GM12891 (cell line): ENCODE results near the gene ATP6V1B1.

Experiments used
- DNase-seq: peaks from one replicate; pipeline ENCODE4 v3.0.0; 2011; ENCODE audit warnings: low spot score; ENCODE audit not compliant: insufficient read length
- FAIRE-seq: peaks from 2 replicates; lab custom pipeline; 2011; peaks lifted over from hg19 to GRCh38; lab: Jason Lieb, UNC
- PAX5 ChIP-seq: IDR thresholded peaks from 2 replicates; pipeline ENCODE4 v1.6.1; 2011; ENCODE audit warnings: low read length, moderate library complexity, mild to moderate bottlenecking; ENCODE audit not compliant: insufficient read depth, severe bottlenecking
- POLR2A ChIP-seq: IDR thresholded peaks from 2 replicates; pipeline ENCODE4 v1.6.1; 2011; ENCODE audit warnings: low read depth, low read length, control low read depth
- POLR2AphosphoS5 ChIP-seq: IDR thresholded peaks from 2 replicates; pipeline ENCODE4 v1.6.1; 2011; ENCODE audit warnings: low read depth, low read length, control low read depth
- POU2F2 ChIP-seq: IDR thresholded peaks from 2 replicates; pipeline ENCODE4 v1.6.1; 2011; ENCODE audit warnings: low read depth, mild to moderate bottlenecking, control low read depth, low read length, moderate library complexity
- SPI1 ChIP-seq: IDR thresholded peaks from 2 replicates; pipeline ENCODE4 v1.6.1; 2011; ENCODE audit warnings: low read depth, low read length, control low read depth
- TAF1 ChIP-seq: IDR thresholded peaks from 2 replicates; pipeline ENCODE4 v1.6.1; 2011; ENCODE audit warnings: low read depth, low read length, control low read depth

ATP6V1B1 gene

DNA sequence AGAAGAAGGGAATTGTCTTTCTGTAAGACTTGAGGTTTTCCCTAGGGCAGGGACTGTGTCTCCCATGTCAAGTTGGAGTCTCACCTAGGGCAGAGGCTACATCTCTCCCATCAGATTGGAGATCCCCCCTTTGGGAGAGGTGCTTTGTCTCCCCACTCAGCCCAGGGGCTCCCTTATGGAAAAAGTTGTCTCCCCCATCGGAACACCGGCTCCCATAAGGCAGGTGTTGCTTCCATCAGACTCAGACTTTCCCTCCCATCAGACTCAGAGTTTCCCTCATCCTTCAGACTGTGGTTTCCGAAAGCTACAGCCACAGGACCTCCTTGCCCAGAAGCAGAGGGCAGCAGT is 48.5 kb downstream of the ATP6V1B1 start:
- FAIRE-seq (no peak), DNase-seq (no peak)
- TF ChIP-seq SPI1 (no peak), POLR2AphosphoS5 (no peak), POU2F2 (no peak)

DNA sequence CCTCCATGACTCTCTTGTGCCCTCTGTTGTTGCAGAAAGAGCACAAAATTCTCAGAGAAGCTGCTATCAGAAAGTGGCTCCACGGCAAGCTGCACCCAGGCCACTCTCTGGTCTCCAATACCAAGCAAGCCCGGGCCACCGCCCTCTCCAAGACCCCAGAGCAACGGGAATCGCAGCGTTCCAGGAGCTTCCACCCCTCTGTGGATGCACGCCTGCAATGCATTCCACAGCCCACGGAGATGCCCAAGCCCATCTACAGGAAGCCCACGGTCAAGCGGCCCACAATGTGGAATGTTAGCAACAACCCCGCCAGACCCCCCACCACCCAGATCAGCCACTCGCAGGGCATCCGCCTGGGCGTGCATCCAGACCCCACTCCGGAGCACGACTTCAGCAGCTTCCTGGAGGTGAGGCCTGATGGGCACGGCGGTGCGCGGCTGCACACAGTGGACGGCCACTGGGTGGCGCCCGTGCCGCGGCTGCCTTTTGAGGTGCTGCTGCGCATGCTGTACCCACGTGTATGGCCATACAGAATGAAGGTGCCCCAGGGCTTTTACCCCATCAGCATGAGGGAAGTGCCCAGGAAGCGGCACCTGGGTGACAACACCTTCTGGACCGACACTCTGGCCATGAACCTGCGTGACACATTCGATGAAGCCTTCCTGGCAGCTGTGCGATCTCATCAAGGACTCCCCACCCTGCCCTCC is 49.0 kb downstream of the ATP6V1B1 start:
- FAIRE-seq, result peak; percentile 98
- TF ChIP-seq SPI1 (no peak), PAX5 (peak; percentile 69)
- peak; percentile 90 for DNase-seq

DNA sequence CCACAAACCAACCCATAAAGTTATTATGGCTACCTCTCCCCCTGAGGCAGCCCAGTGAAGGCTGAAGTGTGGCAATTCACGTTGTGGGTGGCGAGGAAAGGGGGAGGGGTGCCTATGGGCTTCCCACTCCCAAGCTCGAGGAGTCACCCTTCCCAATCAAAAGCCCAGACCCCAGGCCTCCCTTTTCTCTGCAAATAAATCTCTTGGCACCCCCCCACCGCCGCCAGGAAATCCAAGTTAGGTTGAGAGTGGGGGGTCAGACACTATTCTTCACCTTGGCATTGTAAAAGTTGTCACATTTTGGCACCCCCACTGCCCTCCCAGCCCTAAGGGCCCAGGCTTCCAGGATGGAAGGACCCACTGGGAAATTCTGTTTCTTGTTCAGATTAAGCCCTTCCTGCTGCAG is 49.6 kb downstream of the ATP6V1B1 start:
- FAIRE-seq (no peak), DNase-seq (no peak)
- TF ChIP-seq PAX5, result no peak
- no peak for TF ChIP-seq POLR2AphosphoS5
- no peak for TF ChIP-seq POLR2A
- TF ChIP-seq POU2F2, result no peak
- no peak for TF ChIP-seq SPI1
- no peak for TF ChIP-seq TAF1

DNA sequence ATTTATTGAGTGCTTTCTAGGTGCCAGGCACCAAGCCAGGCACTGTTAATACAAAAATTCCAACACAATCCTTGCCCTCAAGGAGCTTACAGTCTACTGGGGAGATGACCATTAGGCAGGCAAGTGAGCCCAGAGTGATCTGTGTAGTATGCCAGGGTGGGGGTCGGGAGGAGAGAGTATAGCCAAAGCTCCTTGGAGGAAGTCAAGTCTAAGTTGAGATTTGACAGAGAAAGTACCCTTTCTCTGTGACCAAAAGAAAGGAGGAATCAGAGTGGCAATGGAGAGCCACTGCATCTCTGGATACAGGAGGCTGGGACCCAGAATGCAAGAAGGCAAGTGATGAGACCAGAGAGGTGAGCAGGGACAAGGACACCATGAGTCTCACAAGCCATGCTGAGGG is 50.3 kb downstream of the ATP6V1B1 start:
- TF ChIP-seq POLR2AphosphoS5 (no peak), POU2F2 (no peak), TAF1 (no peak), PAX5 (no peak), POLR2A (no peak), SPI1 (no peak)
- no peak for FAIRE-seq
- no peak for DNase-seq

DNA sequence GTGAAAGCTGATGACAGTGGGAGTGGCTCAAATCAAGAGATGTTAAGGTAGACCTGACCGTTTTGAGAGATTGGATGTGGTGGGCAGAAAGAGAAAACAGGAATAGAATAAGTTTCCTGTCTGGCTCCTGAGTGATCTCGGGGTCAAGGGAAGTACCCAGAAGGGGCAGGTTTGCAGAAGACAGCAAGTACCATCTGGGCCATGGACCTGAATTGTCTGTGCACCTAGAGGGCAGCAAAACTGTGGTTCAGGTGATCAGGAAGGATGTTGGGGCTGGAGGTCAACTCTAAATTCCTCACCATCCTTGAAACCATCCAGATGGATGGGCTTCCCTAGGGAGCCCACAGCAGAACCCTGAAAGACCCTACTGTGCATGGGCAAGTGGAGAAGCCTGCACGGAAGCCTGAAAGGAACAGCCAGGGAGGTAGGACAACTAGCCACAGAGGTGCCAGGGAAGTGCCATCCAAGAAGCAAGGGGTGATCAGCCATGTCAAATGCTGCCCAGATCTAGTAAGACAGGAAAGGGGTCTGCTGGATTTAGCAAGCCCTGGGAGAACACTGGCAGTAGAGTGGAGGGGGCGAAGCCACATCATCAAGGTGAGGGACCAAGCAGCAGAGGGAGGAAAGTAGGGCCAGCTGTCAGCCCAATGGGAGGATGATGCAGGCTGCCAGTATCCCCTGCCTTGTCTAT is 50.9 kb downstream of the ATP6V1B1 start:
- no peak for FAIRE-seq
- TF ChIP-seq POLR2AphosphoS5, result no peak
- no peak for DNase-seq

DNA sequence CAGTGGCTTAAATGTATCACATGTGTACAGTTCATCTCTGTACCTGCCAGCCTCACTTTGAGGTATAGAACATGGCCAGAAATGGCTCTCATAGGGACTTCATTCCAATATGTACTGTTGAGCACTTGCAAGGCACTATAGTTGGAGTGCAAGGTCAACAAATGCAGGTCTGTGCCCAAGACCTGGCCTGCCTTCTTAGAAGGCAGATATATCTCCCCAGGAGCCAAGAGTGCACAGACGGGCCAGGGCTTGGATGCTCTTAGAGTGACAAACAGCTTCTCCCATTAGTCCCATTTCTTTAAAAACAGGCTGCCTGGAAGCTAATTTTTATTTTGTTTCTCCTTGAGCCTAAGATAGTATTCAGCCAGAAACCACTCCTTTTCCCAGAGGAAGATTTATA is 51.7 kb downstream of the ATP6V1B1 start:
- DNase-seq (no peak), FAIRE-seq (no peak)
- TF ChIP-seq POU2F2 (no peak), SPI1 (no peak), POLR2A (no peak), PAX5 (no peak), TAF1 (no peak), POLR2AphosphoS5 (no peak)

DNA sequence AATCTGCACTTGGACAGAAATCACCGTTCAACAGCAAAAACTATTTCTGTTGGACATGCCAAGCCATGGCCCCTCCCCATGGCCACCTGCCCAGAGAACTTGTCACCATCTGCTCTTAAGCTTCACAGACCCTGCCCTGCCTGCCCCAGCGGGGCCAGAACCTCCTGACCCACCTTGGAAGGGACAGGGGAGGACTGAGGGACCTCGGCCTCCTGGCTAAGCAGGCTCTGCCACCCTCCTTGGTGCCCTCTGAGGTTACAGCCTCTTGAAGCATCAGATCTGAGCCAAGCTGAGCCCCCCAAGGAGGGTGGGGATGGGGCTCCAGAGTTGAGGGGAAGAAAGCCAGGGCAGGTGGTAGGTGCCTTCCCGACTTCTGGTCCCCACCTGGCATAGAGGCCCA is 52.5 kb downstream of the ATP6V1B1 start:
- FAIRE-seq, result no peak
- TF ChIP-seq PAX5 (no peak), POU2F2 (no peak), SPI1 (no peak), TAF1 (no peak), POLR2A (no peak), POLR2AphosphoS5 (no peak)
- DNase-seq, result no peak

DNA sequence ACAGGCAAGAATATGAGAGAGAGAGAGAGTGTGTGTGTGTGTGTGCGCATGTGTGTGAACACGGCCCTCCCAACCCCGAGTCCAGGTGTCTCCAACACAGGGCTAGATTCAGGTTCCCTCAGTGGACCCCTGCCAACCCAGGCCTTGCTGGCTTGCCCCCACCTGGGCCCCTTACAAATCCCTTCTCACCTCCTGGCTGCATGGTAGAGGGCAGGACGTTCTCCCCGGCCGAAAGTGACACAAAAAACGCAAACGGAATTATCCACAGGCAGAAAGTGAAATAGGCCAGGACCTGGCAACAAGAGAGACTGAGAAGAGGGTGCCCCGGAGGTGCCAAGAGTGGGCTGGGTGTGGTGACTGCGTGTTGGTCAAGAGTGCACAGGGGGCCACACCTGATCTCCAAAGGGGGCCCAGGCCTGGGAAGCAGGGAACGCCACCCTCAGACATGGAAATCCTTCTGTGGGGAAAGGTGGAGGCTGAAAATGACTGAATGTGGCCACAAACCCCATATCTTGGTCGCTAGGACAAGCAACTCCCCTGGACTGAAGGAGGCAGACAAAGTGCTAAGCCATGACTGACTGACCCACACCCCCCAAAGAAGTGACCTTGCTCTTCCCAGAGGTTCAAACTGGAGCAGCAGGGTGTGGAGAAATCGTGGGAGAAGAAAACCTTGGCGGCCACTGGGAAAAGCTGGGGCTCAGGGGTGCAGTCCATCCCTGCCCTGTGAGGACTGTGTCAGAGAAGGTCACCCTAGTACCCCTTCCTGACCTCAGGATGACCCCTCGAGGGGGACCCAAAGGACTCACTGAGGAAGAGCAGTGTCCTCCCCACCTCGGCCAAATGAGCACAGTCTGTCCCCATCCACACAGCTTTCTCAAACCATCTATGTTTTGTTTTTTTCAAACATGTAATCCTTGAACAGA is 53.3 kb downstream of the ATP6V1B1 start:
- FAIRE-seq (no peak), DNase-seq (no peak)
- TF ChIP-seq SPI1, result no peak
- no peak for TF ChIP-seq POLR2A
- TF ChIP-seq POU2F2, result no peak
- TF ChIP-seq PAX5, result no peak
- no peak for TF ChIP-seq TAF1
- no peak for TF ChIP-seq POLR2AphosphoS5

DNA sequence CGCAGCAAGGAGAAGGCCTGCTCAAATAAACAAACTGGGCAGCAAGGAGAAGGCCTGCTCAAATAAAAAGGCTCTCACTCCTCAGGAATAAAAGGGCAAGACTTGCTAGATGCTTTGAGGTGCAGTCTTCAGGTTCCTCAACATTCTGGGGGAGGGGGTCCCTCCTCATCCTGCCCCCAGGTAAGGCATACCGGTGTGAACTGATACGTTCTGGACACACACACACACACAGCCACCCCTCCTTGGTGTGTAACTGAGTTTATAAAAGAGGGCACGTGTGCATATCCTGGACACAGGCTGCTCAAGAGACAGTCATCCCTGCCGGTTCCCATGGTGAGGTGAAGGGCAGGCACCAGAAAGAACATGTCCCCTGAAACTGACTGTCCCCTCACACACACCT is 54.5 kb downstream of the ATP6V1B1 start:
- DNase-seq (no peak), FAIRE-seq (no peak)
- TF ChIP-seq TAF1 (no peak), POLR2A (no peak), SPI1 (no peak), POLR2AphosphoS5 (no peak), PAX5 (no peak), POU2F2 (no peak)

DNA sequence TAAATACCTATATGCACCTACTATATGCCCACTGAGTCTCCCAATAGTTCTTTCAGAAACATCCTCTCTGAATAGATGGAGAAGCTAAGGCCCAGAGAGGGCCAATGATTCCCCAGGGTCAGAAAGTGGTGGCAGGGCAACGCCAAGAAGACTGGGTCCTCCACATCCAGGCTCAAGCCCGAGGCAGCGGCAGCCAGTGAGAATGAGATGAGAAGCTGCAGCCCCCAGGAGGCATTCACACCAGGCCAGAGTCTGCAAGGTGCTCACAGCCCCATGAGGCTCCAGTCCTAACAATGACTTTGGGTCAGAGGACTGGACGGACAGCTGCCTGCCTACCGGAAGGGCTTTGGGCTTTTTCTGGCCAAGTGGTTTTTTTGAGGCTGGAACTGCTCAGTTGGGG is 55.4 kb downstream of the ATP6V1B1 start:
- TF ChIP-seq POU2F2 (no peak), POLR2A (no peak)
- no peak for DNase-seq
- no peak for FAIRE-seq
